Endometrial microvascular endothelial cells (primary cell): ENCODE results near the gene LARP7. TPM values are rescaled to one million over a fixed set of nuclear protein-coding genes. Genes with fewer than 3 reads are reported as not detected.
"Not testable (repeated sequence)": the region's sequence is repeated elsewhere in the genome, so short reads cannot be mapped to it uniquely, and the experiment has no call there.

Experiments used
- in situ Hi-C: cut with HindIII; loops from 2 replicates; pipeline ENCODE4 v1.10.0; 2017; ENCODE audit warnings: low sequenced_read_pairs, low pct_unique_long_range_greater_than_20kb; ENCODE audit errors: inconsistent ontology term
- total RNA-seq: library from RNA; depleted of rRNA; stranded (reverse); fragments of >200 nt; gene quantifications from one replicate; pipeline ENCODE4 v1.2.3, GENCODE V29; 2015; ENCODE audit errors: inconsistent ontology term

Gene LARP7
- total RNA-seq, 1 donor from 2014 or later, result 14.7 TPM

DNA sequence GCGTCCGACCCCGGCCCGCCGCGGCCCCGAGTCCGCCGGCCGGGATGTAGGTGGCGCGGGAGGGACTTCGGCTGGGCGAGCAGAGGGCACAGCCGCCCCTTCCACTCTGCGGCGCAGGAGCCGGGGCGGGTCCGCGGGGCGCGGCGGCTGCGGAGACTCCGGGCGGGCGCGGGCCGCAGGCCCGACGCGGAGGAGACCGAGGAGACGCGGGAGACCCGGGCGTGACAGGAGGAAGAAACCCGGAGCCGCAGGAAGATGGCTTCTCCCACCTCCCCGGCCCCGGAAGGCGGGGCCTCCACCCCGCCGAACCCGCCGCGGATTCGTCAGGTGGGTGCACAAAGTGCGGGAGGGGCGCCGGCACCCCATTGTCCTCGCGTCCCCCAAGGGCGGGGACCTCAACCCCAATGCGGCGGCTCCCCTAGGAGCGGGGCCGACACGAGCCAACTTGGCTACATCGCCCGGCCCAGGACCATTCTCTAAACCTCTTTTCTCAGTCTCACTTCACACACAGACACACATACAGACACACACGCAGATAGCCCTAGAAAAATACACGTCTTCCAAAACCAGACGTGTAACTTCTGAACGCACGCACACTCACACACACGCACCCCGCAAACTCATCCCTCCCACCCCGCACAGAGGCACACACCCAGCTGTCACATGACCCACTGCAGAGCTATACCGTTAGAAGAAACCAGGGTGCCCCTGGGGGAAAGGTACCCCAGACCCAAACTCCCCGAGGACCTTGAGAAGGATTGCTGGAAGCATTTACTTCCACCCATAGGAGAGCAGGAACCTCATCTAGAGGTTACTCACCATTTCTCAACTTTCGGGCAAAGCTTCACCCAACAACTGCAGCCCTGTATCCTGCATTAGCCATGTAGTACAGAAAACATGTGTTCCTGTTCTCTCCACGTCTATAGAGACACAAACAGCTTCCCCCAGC lies 69.2 kb downstream of the LARP7 start:
- in situ Hi-C loops, result not testable (repeated sequence)

GRCh38 chr4:112706840-112707207 lies 69.9 kb downstream of the LARP7 start:
- in situ Hi-C loops, result no loop called here

Other genes starting within 250 kb of the LARP7 start
- not detected for gene NEUROG2, start 121.0 kb upstream of the LARP7 start, total RNA-seq
- gene ZGRF1, start 234 bp upstream of the LARP7 start, total RNA-seq, result 8.5 TPM